Measurements from ENCODE around the gene AKTIP.

- no peak for TF ChIP-seq MAX (CRISPR knock-in tag; IDR thresholded peaks at IDR 0.05)
- TF ChIP-seq YY1 (IDR thresholded peaks at IDR 0.05; ENCODE audit: borderline replicate concordance in 1 of 3, control insufficient read depth in 1 of 3, extremely low read depth in 1 of 3, insufficient read depth in 3 of 3, insufficient read length in 1 of 3, insufficient replicate concordance in 2 of 3, low read depth in 1 of 3, low read length in 2 of 3), result no peak
- no peak for TF ChIP-seq POLR2AphosphoS5 (IDR thresholded peaks at IDR 0.05; ENCODE audit: control insufficient read depth, insufficient read depth, low read depth, low read length)
- no peak for TF ChIP-seq FIP1L1 (IDR thresholded peaks at IDR 0.05; ENCODE audit: low read depth, low read length, poor library complexity, severe bottlenecking)
- no peak for TF ChIP-seq ZNF224 (CRISPR knock-in tag; IDR thresholded peaks at IDR 0.05)
- no peak for TF ChIP-seq CAMTA2 (CRISPR knock-in tag; conservative IDR thresholded peaks at IDR 0.05)
- no peak for TF ChIP-seq ZFP36 (IDR thresholded peaks at IDR 0.05; ENCODE audit: low read depth, low read length, partially characterized antibody)
- TF ChIP-seq MECOM (CRISPR knock-in tag; IDR thresholded peaks at IDR 0.05), result no peak
- no peak for TF ChIP-seq ZBTB1 (CRISPR knock-in tag; IDR thresholded peaks at IDR 0.05; ENCODE audit: borderline replicate concordance, low read depth)
- TF ChIP-seq PHB (CRISPR knock-in tag; IDR thresholded peaks at IDR 0.05), result no peak
- no peak for TF ChIP-seq TOE1 (IDR thresholded peaks at IDR 0.05; ENCODE audit: borderline replicate concordance)
- TF ChIP-seq TOE1 (CRISPR knock-in tag; IDR thresholded peaks at IDR 0.05; ENCODE audit: borderline replicate concordance, low read depth), result no peak
- no peak for TF ChIP-seq GABPA (tag; conservative IDR thresholded peaks at IDR 0.05; ENCODE audit: low read depth)
- TF ChIP-seq SP1 (CRISPR knock-in tag; IDR thresholded peaks at IDR 0.05), result no peak
Observed at GRCh38 chr16:53519417-53520091, 16.5 kb upstream of the AKTIP start.
